ENCODE results near the gene CCDC91.
"Not testable (repeated sequence)": the region's sequence is repeated elsewhere in the genome, so short reads cannot be mapped to it uniquely, and the experiment has no call there.

Gene CCDC91

GRCh38 chr12:28194621-28195020 lies 4.4 kb downstream of the CCDC91 start:
- CTCF ChIA-PET, POLR2A ChIA-PET: not testable (repeated sequence)
- 98% methylated on average over 12 of the region's 12 CpGs for WGBS (ENCODE audit: insufficient coverage)

GRCh38 chr12:28201136-28201535 lies 10.9 kb downstream of the CCDC91 start:
- WGBS (ENCODE audit: insufficient coverage), result 98% methylated on average over 21 of the region's 30 CpGs
- POLR2A ChIA-PET; H3K4me3 ChIP-seq (ENCODE audit: control insufficient read depth in 1 of 7, extremely low read depth in 1 of 7, insufficient read depth in 4 of 7, low read depth in 2 of 7, low read length in 6 of 7); CTCF ChIA-PET; H3K4me1 ChIP-seq (ENCODE audit: control extremely low read depth in 1 of 4, control insufficient read depth in 4 of 4, insufficient read depth in 4 of 4, low read length in 3 of 4); H3K27ac ChIP-seq (ENCODE audit: insufficient read depth in 1 of 2, low read depth in 1 of 2, low read length in 2 of 2, poor library complexity in 1 of 2, severe bottlenecking in 2 of 2); H3K27me3 ChIP-seq (replicated peaks in 2 of 5; ENCODE audit: control insufficient read depth in 4 of 5, insufficient read depth in 5 of 5, low read length in 4 of 5); DNase-seq; H3K36me3 ChIP-seq (ENCODE audit: control insufficient read depth in 4 of 4, insufficient read depth in 4 of 4, low read length in 3 of 4): not testable (repeated sequence)
- peaks cover 1 to 23% (median 8%) of the 10 kb centered on the region in 5 experiments for H3K9me3 ChIP-seq (ENCODE audit: control extremely low read depth in 1 of 5, control insufficient read depth in 4 of 5, insufficient read depth in 2 of 5, low read depth in 1 of 5, low read length in 4 of 5)

More at GRCh38 chr12:28194621-28195020, 4.4 kb downstream of the CCDC91 start:
- Histone ChIP-seq H3K9me3 (ENCODE audit: control extremely low read depth in 1 of 5, control insufficient read depth in 4 of 5, insufficient read depth in 2 of 5, low read depth in 1 of 5, low read length in 4 of 5) (peaks cover 0 to 17% (median 1%) of the 10 kb centered on the region in 5 experiments), H3K36me3 (ENCODE audit: control insufficient read depth in 4 of 4, insufficient read depth in 4 of 4, low read length in 3 of 4) (peaks cover 0 to 11% (median 0%) of the 10 kb centered on the region in 4 experiments), H3K4me1 (ENCODE audit: control extremely low read depth in 1 of 4, control insufficient read depth in 4 of 4, insufficient read depth in 4 of 4, low read length in 3 of 4) (peaks cover 16 to 23% (median 21%) of the 10 kb centered on the region in 4 experiments)
- H3K4me3 ChIP-seq (ENCODE audit: control insufficient read depth in 1 of 7, extremely low read depth in 1 of 7, insufficient read depth in 4 of 7, low read depth in 2 of 7, low read length in 6 of 7); H3K27ac ChIP-seq (ENCODE audit: insufficient read depth in 1 of 2, low read depth in 1 of 2, low read length in 2 of 2, poor library complexity in 1 of 2, severe bottlenecking in 2 of 2); DNase-seq; H3K27me3 ChIP-seq (replicated peaks in 2 of 5; ENCODE audit: control insufficient read depth in 4 of 5, insufficient read depth in 5 of 5, low read length in 4 of 5): not testable (repeated sequence)

DNA sequence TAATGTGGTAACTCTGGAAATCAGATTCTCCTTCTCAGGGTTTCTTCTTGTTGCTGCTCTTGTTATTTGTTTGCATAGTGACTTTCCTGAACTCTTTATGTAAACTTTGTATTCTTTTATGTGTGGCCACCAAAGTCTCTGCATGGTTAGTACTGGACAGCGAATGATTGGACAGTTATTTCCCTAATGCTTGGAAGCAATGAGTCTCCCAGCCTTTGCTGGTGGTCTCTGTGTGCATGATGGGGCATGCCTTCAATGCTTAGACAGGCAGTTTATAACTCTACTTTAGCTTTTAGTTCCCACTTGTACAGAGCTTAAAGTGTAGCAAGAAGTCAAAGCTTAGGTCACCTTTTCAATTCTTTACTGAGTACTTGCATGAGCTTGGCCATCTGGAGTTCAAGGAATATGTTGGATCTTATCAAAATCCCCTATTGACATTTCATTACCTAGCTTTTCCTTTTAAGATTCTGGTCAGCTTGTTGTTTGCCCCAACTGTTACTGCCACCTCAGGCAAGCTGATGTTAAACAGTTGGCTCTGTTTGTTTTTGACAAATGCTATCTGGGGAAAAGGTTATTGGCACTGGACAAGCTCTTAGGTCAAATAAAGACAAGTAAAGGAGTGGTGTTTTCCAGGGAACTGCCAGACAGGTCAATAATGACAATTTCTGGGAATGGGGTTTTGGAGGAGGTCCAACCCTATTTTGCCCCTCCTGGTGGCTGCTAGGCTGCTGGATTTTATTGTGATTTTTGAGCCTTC lies 12.3 kb downstream of the CCDC91 start:
- 100% methylated on average over 1 of the region's 1 CpG for WGBS (ENCODE audit: insufficient coverage)
- no peak overlapping the region for H3K4me3 ChIP-seq (ENCODE audit: control insufficient read depth in 1 of 7, extremely low read depth in 1 of 7, insufficient read depth in 4 of 7, low read depth in 2 of 7, low read length in 6 of 7)
- peaks cover 0 to 8% (median 0%) of the 10 kb centered on the region in 4 experiments for H3K36me3 ChIP-seq (ENCODE audit: control insufficient read depth in 4 of 4, insufficient read depth in 4 of 4, low read length in 3 of 4)
- H3K4me1 ChIP-seq (ENCODE audit: control extremely low read depth in 1 of 4, control insufficient read depth in 4 of 4, insufficient read depth in 4 of 4, low read length in 3 of 4), result no peaks in the 10 kb centered on the region
- H3K27me3 ChIP-seq (replicated peaks in 2 of 5; ENCODE audit: control insufficient read depth in 4 of 5, insufficient read depth in 5 of 5, low read length in 4 of 5), result no peaks in the 10 kb centered on the region
- H3K27ac ChIP-seq (ENCODE audit: insufficient read depth in 1 of 2, low read depth in 1 of 2, low read length in 2 of 2, poor library complexity in 1 of 2, severe bottlenecking in 2 of 2), result no peak overlapping the region
- POLR2A ChIA-PET, result no interaction called here
- CTCF ChIA-PET, result no interaction called here
- DNase-seq, result no peak
- peaks cover 1 to 27% (median 9%) of the 10 kb centered on the region in 5 experiments for H3K9me3 ChIP-seq (ENCODE audit: control extremely low read depth in 1 of 5, control insufficient read depth in 4 of 5, insufficient read depth in 2 of 5, low read depth in 1 of 5, low read length in 4 of 5)

- Histone ChIP-seq H3K27me3 (replicated peaks in 2 of 5; ENCODE audit: control insufficient read depth in 4 of 5, insufficient read depth in 5 of 5, low read length in 4 of 5) (no peaks in the 10 kb centered on the region), H3K27ac (ENCODE audit: insufficient read depth in 1 of 2, low read depth in 1 of 2, low read length in 2 of 2, poor library complexity in 1 of 2, severe bottlenecking in 2 of 2) (no peak overlapping the region), H3K4me3 (ENCODE audit: control insufficient read depth in 1 of 7, extremely low read depth in 1 of 7, insufficient read depth in 4 of 7, low read depth in 2 of 7, low read length in 6 of 7) (no peak overlapping the region), H3K4me1 (ENCODE audit: control extremely low read depth in 1 of 4, control insufficient read depth in 4 of 4, insufficient read depth in 4 of 4, low read length in 3 of 4) (no peaks in the 10 kb centered on the region), H3K9me3 (ENCODE audit: control extremely low read depth in 1 of 5, control insufficient read depth in 4 of 5, insufficient read depth in 2 of 5, low read depth in 1 of 5, low read length in 4 of 5) (peaks cover 6 to 28% (median 11%) of the 10 kb centered on the region in 5 experiments), H3K36me3 (ENCODE audit: control insufficient read depth in 4 of 4, insufficient read depth in 4 of 4, low read length in 3 of 4) (peaks cover 3 to 23% (median 9%) of the 10 kb centered on the region in 4 experiments)
- 88% methylated on average over 1 of the region's 1 CpG for WGBS (ENCODE audit: insufficient coverage)
- DNase-seq, result peak in 2 of 3 donors; percentile 41 to 48
- CTCF ChIA-PET, result no interaction called here
- POLR2A ChIA-PET, result no interaction called here
These were observed 19.5 kb downstream of the CCDC91 start for GRCh38 chr12:28209782-28210181.

DNA sequence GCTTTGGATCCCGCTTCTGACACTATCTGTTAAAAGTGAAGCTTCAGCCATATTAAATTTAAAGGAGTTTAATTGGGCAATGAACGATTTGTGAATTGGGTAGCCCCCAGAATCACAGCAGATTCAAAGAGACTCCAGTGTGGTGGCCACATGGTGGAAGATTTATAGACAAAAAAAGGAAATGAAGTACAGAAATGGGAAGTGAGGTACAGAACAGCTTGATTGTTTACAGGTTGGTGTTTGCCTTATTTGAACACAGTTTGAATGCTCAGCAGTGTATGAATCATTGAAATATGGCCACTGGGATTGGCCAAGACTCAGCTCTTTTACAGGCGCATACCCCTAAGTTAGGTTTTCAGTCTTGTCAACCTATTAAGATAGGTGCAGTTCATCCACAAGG lies 21.9 kb downstream of the CCDC91 start:
- H3K9me3 ChIP-seq (ENCODE audit: control extremely low read depth in 1 of 5, control insufficient read depth in 4 of 5, insufficient read depth in 2 of 5, low read depth in 1 of 5, low read length in 4 of 5), result peaks cover 3 to 20% (median 11%) of the 10 kb centered on the region in 5 experiments
- no peaks in the 10 kb centered on the region for H3K27me3 ChIP-seq (replicated peaks in 2 of 5; ENCODE audit: control insufficient read depth in 4 of 5, insufficient read depth in 5 of 5, low read length in 4 of 5)
- no peak overlapping the region for H3K27ac ChIP-seq (ENCODE audit: insufficient read depth in 1 of 2, low read depth in 1 of 2, low read length in 2 of 2, poor library complexity in 1 of 2, severe bottlenecking in 2 of 2)
- peaks cover 3 to 28% (median 10%) of the 10 kb centered on the region in 4 experiments for H3K36me3 ChIP-seq (ENCODE audit: control insufficient read depth in 4 of 4, insufficient read depth in 4 of 4, low read length in 3 of 4)
- 93% methylated on average over 3 of the region's 3 CpGs for WGBS (ENCODE audit: insufficient coverage)
- H3K4me1 ChIP-seq (ENCODE audit: control extremely low read depth in 1 of 4, control insufficient read depth in 4 of 4, insufficient read depth in 4 of 4, low read length in 3 of 4), result peaks cover 0 to 2% (median 0%) of the 10 kb centered on the region in 4 experiments
- CTCF ChIA-PET, result no interaction called here
- H3K4me3 ChIP-seq (ENCODE audit: control insufficient read depth in 1 of 7, extremely low read depth in 1 of 7, insufficient read depth in 4 of 7, low read depth in 2 of 7, low read length in 6 of 7), result no peak overlapping the region
- POLR2A ChIA-PET, result no interaction called here
- DNase-seq, result no peak

GRCh38 chr12:28215021-28215420 lies 24.8 kb downstream of the CCDC91 start:
- H3K27me3 ChIP-seq (replicated peaks in 2 of 5; ENCODE audit: control insufficient read depth in 4 of 5, insufficient read depth in 5 of 5, low read length in 4 of 5), result no peaks in the 10 kb centered on the region
- CTCF ChIA-PET, result no interaction called here

GRCh38 chr12:28216016-28216415 lies 25.8 kb downstream of the CCDC91 start:
- Histone ChIP-seq H3K4me1 (ENCODE audit: control extremely low read depth in 1 of 4, control insufficient read depth in 4 of 4, insufficient read depth in 4 of 4, low read length in 3 of 4) (peaks cover 0 to 2% (median 0%) of the 10 kb centered on the region in 4 experiments), H3K9me3 (ENCODE audit: control extremely low read depth in 1 of 5, control insufficient read depth in 4 of 5, insufficient read depth in 2 of 5, low read depth in 1 of 5, low read length in 4 of 5) (peaks cover 0 to 23% (median 6%) of the 10 kb centered on the region in 5 experiments), H3K36me3 (ENCODE audit: control insufficient read depth in 4 of 4, insufficient read depth in 4 of 4, low read length in 3 of 4) (peaks cover 3 to 17% (median 8%) of the 10 kb centered on the region in 4 experiments), H3K27ac (ENCODE audit: insufficient read depth in 1 of 2, low read depth in 1 of 2, low read length in 2 of 2, poor library complexity in 1 of 2, severe bottlenecking in 2 of 2) (no peak overlapping the region), H3K27me3 (replicated peaks in 2 of 5; ENCODE audit: control insufficient read depth in 4 of 5, insufficient read depth in 5 of 5, low read length in 4 of 5) (no peaks in the 10 kb centered on the region), H3K4me3 (ENCODE audit: control insufficient read depth in 1 of 7, extremely low read depth in 1 of 7, insufficient read depth in 4 of 7, low read depth in 2 of 7, low read length in 6 of 7) (no peak overlapping the region)
- CTCF ChIA-PET, result no interaction called here
- POLR2A ChIA-PET, result no interaction called here
- no peak for DNase-seq
- WGBS (ENCODE audit: insufficient coverage), result no CpG with 5 or more reads among the region's 2 CpGs

More at GRCh38 chr12:28215021-28215420, 24.8 kb downstream of the CCDC91 start:
- peaks cover 0 to 27% (median 11%) of the 10 kb centered on the region in 5 experiments for H3K9me3 ChIP-seq (ENCODE audit: control extremely low read depth in 1 of 5, control insufficient read depth in 4 of 5, insufficient read depth in 2 of 5, low read depth in 1 of 5, low read length in 4 of 5)
- no peak for DNase-seq
- no peak overlapping the region for H3K4me3 ChIP-seq (ENCODE audit: control insufficient read depth in 1 of 7, extremely low read depth in 1 of 7, insufficient read depth in 4 of 7, low read depth in 2 of 7, low read length in 6 of 7)
- peaks cover 0 to 2% (median 0%) of the 10 kb centered on the region in 4 experiments for H3K4me1 ChIP-seq (ENCODE audit: control extremely low read depth in 1 of 4, control insufficient read depth in 4 of 4, insufficient read depth in 4 of 4, low read length in 3 of 4)
- POLR2A ChIA-PET, result no interaction called here
- H3K36me3 ChIP-seq (ENCODE audit: control insufficient read depth in 4 of 4, insufficient read depth in 4 of 4, low read length in 3 of 4), result peaks cover 3 to 23% (median 12%) of the 10 kb centered on the region in 4 experiments
- H3K27ac ChIP-seq (ENCODE audit: insufficient read depth in 1 of 2, low read depth in 1 of 2, low read length in 2 of 2, poor library complexity in 1 of 2, severe bottlenecking in 2 of 2), result no peak overlapping the region

Data from common myeloid progenitor, CD34-positive (primary cell).